HepG2 (cell line): Measurements from ENCODE around the gene HIC1. TPM values are rescaled to one million over a fixed set of nuclear protein-coding genes. Genes with fewer than 3 reads are reported as not detected.
"Not testable (repeated sequence)": the region's sequence is repeated elsewhere in the genome, so short reads cannot be mapped to it uniquely, and the experiment has no call there.

Experiments
- ATAC-seq: fragments of 200-7000 bp; cut with Tn5 transposase; 3 replicates; pipeline ENCODE4 v1.9.1; 2020; ENCODE audit warnings: mild to moderate bottlenecking, moderate library complexity
- BruUV-seq: library from RNA; stranded (reverse); fragments of 400-500 nt; replicated peaks from 2 replicates; lab custom pipeline; 2021; lab: Mats Ljungman, UMichigan
- CTCF ChIA-PET: fragments of 300-600 bp; formaldehyde crosslinking; extraction: SDS; loops from one replicate; lab custom pipeline; 2021; ENCODE audit warnings: low total read pairs, inconsistent platforms, low intra/inter-chr PET ratio; lab: Yijun Ruan, JAX
- POLR2A ChIA-PET: fragments of 350-600 bp; sonication (Branson Sonifier 250); formaldehyde crosslinking; loops from one replicate; lab custom pipeline; 2020; ENCODE audit warnings: antibody characterized with exemption, inconsistent platforms; lab: Yijun Ruan, JAX
- DNase-seq: peaks from one replicate; pipeline ENCODE4 v3.0.0-alpha.2; 2015; ENCODE audit warnings: low spot score
- FAIRE-seq: peaks from 3 replicates; lab custom pipeline; 2011; peaks lifted over from hg19 to GRCh38; lab: Jason Lieb, UNC
- H2AFZ ChIP-seq: one replicate; pipeline ENCODE4 v1.6.1; 2011; ENCODE audit warnings: low read length, inconsistent platforms
- H3K27ac ChIP-seq: fragments of 300-600 bp; 3 replicates; pipeline ENCODE4 v1.8.0; 2011; ENCODE audit warnings: mixed run types, mild to moderate bottlenecking, mixed read lengths, low read length, inconsistent platforms; ENCODE audit not compliant: insufficient read depth; ENCODE audit errors: extremely low read length
- H3K27me3 ChIP-seq, 2 experiments: fragments of 200-600 bp in 1 of 2; 2 replicates in 1 of 2; 3 replicates in 1 of 2; pipeline versions ENCODE4 v1.6.0 to v1.8.0; 2011; ENCODE audit warnings: low read length in 2 of 2, mild to moderate bottlenecking in 2 of 2, moderate library complexity in 2 of 2, inconsistent platforms in 1 of 2; ENCODE audit not compliant: insufficient read depth in 2 of 2, control insufficient read depth in 1 of 2
- H3K36me3 ChIP-seq, 2 experiments: fragments of 200-600 bp in 1 of 2; replicated peaks in 1 of 2; 2 replicates in 1 of 2; 3 replicates in 1 of 2; pipeline versions ENCODE4 v1.5.1 to v1.8.0; 2011; ENCODE audit warnings: low read length in 2 of 2, inconsistent platforms in 1 of 2; ENCODE audit not compliant: insufficient read depth in 2 of 2, control insufficient read depth in 1 of 2
- H3K4me1 ChIP-seq: 2 replicates; pipeline ENCODE4 v1.5.1; 2012; ENCODE audit warnings: low read length, inconsistent platforms; ENCODE audit not compliant: insufficient read depth
- H3K4me2 ChIP-seq: 2 replicates; pipeline ENCODE4 v1.6.0; 2011; ENCODE audit warnings: low read depth, low read length, inconsistent platforms
- H3K4me3 ChIP-seq, 3 experiments: fragments of 200-600 bp in 1 of 3; sonication (generic), shearing (Covaris generic) in 1 of 3; replicated peaks in 1 of 3; 2 replicates each; pipeline ENCODE4 v1.5.1; 2011 to 2016; ENCODE audit warnings: low read length in 3 of 3, inconsistent platforms in 2 of 3, low read depth in 2 of 3, mild to moderate bottlenecking in 2 of 3, control low read depth in 1 of 3, mixed read lengths in 1 of 3; ENCODE audit not compliant: insufficient read depth in 1 of 3
- H3K79me2 ChIP-seq: one replicate; pipeline ENCODE4 v1.6.1; 2011; ENCODE audit warnings: low read length, inconsistent platforms; ENCODE audit not compliant: insufficient read depth
- H3K9ac ChIP-seq: 2 replicates; pipeline ENCODE4 v1.6.0; 2011; ENCODE audit warnings: mild to moderate bottlenecking, low read depth, low read length, inconsistent platforms; ENCODE audit not compliant: insufficient read depth
- H3K9me3 ChIP-seq: 2 replicates; pipeline ENCODE4 v1.5.1; 2012; ENCODE audit warnings: mild to moderate bottlenecking, low read length
- H4K20me1 ChIP-seq: 2 replicates; pipeline ENCODE4 v1.6.0; 2011; ENCODE audit warnings: inconsistent platforms, mild to moderate bottlenecking, low read length, moderate library complexity; ENCODE audit not compliant: insufficient read depth
- DNMT1 ChIP-seq: sonication (generic); formaldehyde crosslinking; IDR thresholded peaks from 2 replicates; pipeline ENCODE4 v1.5.1; 2020; ENCODE audit warnings: mild to moderate bottlenecking, missing genetic modification reagents
- IKZF1 ChIP-seq: fragments of 450-650 bp; IDR thresholded peaks from 2 replicates; pipeline ENCODE4 v1.7.1; 2016
- RFX1 ChIP-seq: fragments of 450-650 bp; IDR thresholded peaks from 2 replicates; pipeline ENCODE4 v1.6.1; 2017
- TGIF2 ChIP-seq: IDR thresholded peaks from 2 replicates; pipeline ENCODE4 v1.6.1; 2016; ENCODE audit warnings: control low read depth, missing compliant biosample characterization
- ZBTB3 ChIP-seq: sonication (generic); formaldehyde crosslinking; IDR thresholded peaks from 2 replicates; pipeline ENCODE4 v1.4.0; 2020; ENCODE audit warnings: low read depth, mild to moderate bottlenecking, moderate library complexity, missing genetic modification reagents, borderline replicate concordance
- WGBS: methylation state at CpG from one replicate; pipeline ENCODE4 v1.1.6; 2017; ENCODE audit warnings: low lambda C conversion rate; 5-methylcytosine and 5-hydroxymethylcytosine counted together
- in situ Hi-C: cut with HindIII; loops from 2 replicates; pipeline ENCODE4 v1.10.0; 2017; ENCODE audit warnings: low pct_unique_long_range_greater_than_20kb; ENCODE audit not compliant: extremely low pct_ligation_motif_present
- intact Hi-C: fragments of 100-400 bp; cut with micrococcal nuclease; formaldehyde crosslinking; loops from one replicate; pipeline ENCODE4 v1.10.0; 2022; ENCODE audit not compliant: unreplicated experiment
- polyA plus RNA-seq, 8 experiments: library from polyadenylated mRNA; depleted of rRNA in 3 of 8; stranded (reverse) in 7 of 8; unstranded in 1 of 8; fragments of >200 nt; fragmentation: Illumina TruSeq in 4 of 8; extraction: Trizol in 4 of 8; gene quantifications; 2 replicates each; pipeline versions ENCODE4 v1.2.1 to v1.2.3, GENCODE V29; 2011 to 2016; ENCODE audit warnings: low read depth in 4 of 8, missing spikeins in 1 of 8, mixed read lengths in 1 of 8; ENCODE audit not compliant: insufficient read depth in 1 of 8
- total RNA-seq, 5 experiments: library from RNA; depleted of rRNA; stranded (reverse); fragments of >200 nt; fragmentation: Illumina TruSeq; extraction: Trizol; gene quantifications; 2 replicates each; pipeline ENCODE4 v1.2.3, GENCODE V29; 2016; ENCODE audit warnings: low read depth in 1 of 5
- TF ChIP-seq, protein P1 (sequence below): sonication (generic); formaldehyde crosslinking; IDR thresholded peaks from 2 replicates; pipeline ENCODE4 v1.9.0; 2021; ENCODE audit warnings: missing genetic modification reagents, borderline replicate concordance
- TF ChIP-seq, protein P2 (sequence below): sonication (generic); formaldehyde crosslinking; IDR thresholded peaks from 2 replicates; pipeline ENCODE4 v1.4.0; 2020; ENCODE audit warnings: missing genetic modification reagents, mild to moderate bottlenecking, borderline replicate concordance

The HIC1 gene
- total and polyA plus RNA-seq, 2 of the 13 experiments (the other 11 are each of a cell fraction or from before 2014, with no cell fraction given) = 0.04 to 0.31 TPM

DNA sequence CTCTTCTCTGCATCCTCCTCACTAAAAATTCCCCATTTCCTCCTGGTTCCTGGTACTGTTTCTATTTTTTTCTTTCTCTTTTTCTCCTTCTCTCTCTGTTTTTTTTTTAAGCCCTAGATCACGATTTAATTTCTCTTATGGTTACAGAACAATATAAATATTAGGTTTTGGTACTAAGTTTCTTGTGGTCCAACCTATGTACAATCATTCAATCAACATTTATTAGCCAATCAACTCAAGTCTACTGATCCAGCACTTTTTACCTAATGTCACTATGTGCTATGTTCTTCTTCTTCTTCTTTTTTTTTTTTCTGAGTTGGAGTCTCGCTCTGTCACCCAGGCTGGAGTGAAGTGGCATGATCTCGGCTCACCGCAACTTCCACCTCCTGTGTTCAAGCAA is 42.4 kb upstream of the HIC1 start (continued):
- TF ChIP-seq, protein P1, sequence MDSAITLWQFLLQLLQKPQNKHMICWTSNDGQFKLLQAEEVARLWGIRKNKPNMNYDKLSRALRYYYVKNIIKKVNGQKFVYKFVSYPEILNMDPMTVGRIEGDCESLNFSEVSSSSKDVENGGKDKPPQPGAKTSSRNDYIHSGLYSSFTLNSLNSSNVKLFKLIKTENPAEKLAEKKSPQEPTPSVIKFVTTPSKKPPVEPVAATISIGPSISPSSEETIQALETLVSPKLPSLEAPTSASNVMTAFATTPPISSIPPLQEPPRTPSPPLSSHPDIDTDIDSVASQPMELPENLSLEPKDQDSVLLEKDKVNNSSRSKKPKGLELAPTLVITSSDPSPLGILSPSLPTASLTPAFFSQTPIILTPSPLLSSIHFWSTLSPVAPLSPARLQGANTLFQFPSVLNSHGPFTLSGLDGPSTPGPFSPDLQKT (CRISPR knock-in tag) = no peak
- no peak for TF ChIP-seq ZBTB3 (CRISPR knock-in tag)
- TF ChIP-seq RFX1 = no peak
- TF ChIP-seq, protein P2, sequence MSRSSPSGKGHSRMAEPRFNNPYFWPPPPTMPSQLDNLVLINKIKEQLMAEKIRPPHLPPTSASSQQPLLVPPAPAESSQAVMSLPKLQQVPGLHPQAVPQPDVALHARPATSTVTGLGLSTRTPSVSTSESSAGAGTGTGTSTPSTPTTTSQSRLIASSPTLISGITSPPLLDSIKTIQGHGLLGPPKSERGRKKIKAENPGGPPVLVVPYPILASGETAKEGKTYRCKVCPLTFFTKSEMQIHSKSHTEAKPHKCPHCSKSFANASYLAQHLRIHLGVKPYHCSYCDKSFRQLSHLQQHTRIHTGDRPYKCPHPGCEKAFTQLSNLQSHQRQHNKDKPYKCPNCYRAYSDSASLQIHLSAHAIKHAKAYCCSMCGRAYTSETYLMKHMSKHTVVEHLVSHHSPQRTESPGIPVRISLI (CRISPR knock-in tag) = no peak
- TF ChIP-seq DNMT1 = no peak
- TF ChIP-seq IKZF1 = no peak
- TF ChIP-seq TGIF2 = no peak

DNA sequence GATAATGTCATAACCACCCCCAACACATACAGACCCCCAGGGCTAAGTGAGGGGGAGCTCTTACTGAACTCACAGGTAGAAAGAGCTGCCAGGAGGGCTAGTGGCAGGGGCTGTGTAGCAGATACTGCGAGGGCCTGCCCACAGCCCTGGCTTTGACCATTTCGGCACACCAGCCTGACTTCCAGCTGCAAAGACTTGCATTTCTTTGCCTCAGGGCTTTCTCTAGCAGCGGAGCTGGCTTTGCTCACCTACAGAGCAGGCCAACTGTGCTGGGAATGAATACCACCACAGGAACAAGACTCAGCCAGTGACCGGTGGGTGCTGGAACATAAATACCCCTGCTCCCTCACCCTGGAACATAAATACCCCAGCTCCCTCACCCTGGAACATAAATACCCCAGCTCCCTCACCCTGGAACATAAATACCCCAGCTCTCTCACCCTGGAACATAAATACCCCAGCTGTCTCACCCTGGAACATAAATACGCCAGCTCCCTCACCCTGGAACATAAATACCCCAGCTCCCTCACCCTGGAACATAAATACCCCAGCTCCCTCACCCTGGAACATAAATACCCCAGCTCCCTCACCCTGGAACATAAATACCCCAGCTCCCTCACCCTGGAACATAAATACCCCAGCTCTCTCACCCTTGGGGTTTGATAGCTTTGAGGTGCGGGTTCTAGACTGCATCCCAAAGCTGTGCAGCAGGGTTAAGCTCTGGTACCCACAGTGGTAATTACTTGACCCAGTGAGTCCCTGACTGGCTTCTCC is 41.5 kb upstream of the HIC1 start:
- H2AFZ ChIP-seq, DNase-seq, H4K20me1 ChIP-seq, H3K36me3 ChIP-seq, H3K27ac ChIP-seq, intact Hi-C loops, H3K9ac ChIP-seq, H3K4me2 ChIP-seq, in situ Hi-C loops, H3K4me1 ChIP-seq, H3K4me3 ChIP-seq, BruUV-seq, FAIRE-seq, ATAC-seq, H3K79me2 ChIP-seq, CTCF ChIA-PET, H3K9me3 ChIP-seq: not testable (repeated sequence)
- peaks cover 5 to 14% of the 10 kb centered on the region in 2 experiments; a peak in 3 of 5 replicates for H3K27me3 ChIP-seq
- WGBS = 97% methylated on average over 4 of the region's 6 CpGs
- POLR2A ChIA-PET = interaction anchor here (1.3 to 1.8 kb wide), 2 partner anchors 9 to 14 kb away, joined by 3 to 4 read pairs; no protein-coding TSS in a partner anchor
